ENCODE data around the gene C2orf78. TPM values are rescaled to one million over a fixed set of nuclear protein-coding genes. Genes with fewer than 3 reads are reported as not detected.
"Not testable (repeated sequence)": the region's sequence is repeated elsewhere in the genome, so short reads cannot be mapped to it uniquely, and the experiment has no call there.

Gene C2orf78
- total RNA-seq, 1 donor from 2014 or later = not detected

DNA sequence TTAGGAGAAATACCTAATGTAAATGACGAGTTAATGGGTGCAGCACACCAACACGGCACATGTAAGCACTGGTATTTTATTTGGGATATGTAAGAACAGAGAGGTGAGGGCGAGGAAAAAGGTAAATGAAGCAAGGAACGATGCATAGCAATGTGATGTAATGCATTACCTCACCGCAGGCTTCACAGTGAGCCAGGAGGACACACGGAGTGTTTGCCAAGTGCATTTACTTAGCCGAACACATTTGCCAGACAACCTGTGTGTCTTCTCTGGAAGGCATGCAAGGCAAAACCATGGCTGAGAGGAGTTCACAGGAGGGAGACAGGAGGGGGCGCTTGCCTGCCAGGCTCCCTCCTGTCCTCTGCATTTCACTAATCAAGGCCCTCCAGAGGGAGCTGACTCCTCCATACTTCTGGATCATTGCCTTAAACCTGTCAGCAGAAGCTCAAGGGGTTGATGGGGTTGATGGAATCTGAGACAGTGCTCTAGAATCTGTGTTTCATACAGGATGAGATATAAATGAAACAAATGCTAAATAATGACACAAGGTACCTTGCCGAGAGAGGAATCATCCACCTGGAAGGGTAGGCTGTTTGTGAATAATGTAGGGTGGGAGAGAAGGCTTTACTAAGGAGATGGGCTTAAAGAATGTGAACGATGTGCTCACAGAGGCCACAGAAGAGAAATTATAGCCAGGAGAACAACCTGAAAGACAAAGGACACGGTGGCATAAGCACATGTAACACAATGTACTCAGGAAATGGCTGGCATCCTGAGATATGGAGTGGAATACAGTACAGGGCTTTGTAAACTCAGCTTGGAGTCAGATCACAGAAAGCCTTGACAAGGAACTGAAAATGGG is 37.7 kb upstream of the C2orf78 start:
- peaks cover 2% of the 10 kb centered on the region for H3K36me3 ChIP-seq (ENCODE audit: control insufficient read depth, insufficient read depth, low read length)
- no peaks in the 10 kb centered on the region for H3K27me3 ChIP-seq (ENCODE audit: control insufficient read depth, insufficient read depth, low read length)
- no peak overlapping the region for H3K4me3 ChIP-seq (ENCODE audit: low read depth, low read length)
- no peak for TF ChIP-seq CTCF (IDR thresholded peaks at IDR 0.05; ENCODE audit: insufficient read depth, low read length, poor library complexity, severe bottlenecking)
- DNase-seq (ENCODE audit: low read depth) = no peak

DNA sequence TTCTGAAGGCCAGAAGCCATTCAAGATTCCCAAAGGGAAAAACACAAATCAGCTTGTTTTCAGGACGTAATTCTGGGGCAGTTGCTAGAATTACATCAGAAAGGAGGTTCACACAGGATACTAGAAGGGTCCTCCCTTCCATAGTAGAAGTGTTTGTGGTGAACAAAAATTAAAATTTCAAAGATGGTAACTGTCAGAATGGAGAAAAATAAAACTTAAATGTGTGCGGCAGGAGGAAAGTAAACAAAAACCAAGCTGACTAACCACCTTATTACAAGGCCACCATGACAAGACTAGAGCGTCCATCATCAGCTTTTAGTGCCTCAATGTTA is 37.1 kb upstream of the C2orf78 start:
- peaks cover 2% of the 10 kb centered on the region for H3K36me3 ChIP-seq (ENCODE audit: control insufficient read depth, insufficient read depth, low read length)
- no peaks in the 10 kb centered on the region for H3K27me3 ChIP-seq (ENCODE audit: control insufficient read depth, insufficient read depth, low read length)
- no peak overlapping the region for H3K4me3 ChIP-seq (ENCODE audit: low read depth, low read length)
- TF ChIP-seq CTCF (IDR thresholded peaks at IDR 0.05; ENCODE audit: insufficient read depth, low read length, poor library complexity, severe bottlenecking) = no peak
- DNase-seq (ENCODE audit: low read depth) = no peak

DNA sequence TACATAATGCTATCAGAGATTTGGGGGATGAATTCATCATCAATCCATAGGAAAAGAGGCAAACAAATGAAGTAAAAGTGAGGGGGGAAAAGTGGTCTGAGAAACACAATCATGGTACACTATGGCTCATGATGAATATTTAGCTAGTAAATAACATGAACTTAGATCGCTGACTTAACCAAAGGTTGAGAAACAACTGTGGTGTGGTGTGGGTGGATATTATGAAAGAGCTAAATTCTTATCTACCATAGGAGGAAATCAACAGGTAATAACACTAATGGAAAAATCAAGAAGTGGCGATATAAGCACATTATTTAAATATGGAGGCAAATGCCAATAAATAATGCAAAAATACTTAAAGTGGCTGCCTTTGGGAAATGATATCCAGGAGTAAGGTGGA is 34.7 kb upstream of the C2orf78 start:
- no peak overlapping the region for H3K4me3 ChIP-seq (ENCODE audit: low read depth, low read length)
- TF ChIP-seq CTCF (IDR thresholded peaks at IDR 0.05; ENCODE audit: insufficient read depth, low read length, poor library complexity, severe bottlenecking) = no peak

DNA sequence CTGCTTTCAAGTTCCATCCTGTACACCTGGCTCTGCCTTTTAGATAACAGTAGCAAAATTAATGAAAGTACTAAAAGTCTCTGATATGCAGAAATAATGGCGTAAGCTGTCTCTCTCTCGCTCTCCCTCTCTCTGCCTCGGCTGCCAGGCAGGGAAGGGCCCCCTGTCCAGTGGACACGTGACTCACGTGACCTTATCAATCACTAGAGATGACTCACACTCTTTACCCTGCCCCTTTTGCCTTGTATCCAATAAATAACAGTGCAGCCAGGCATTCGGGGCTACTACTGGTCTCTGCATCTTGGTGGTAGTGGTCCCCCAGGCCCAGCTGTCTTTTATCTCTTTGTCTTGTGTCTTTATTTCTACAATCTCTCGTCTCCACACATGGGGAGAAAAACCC is 29.7 kb upstream of the C2orf78 start:
- not testable (repeated sequence) for H3K4me3 ChIP-seq (ENCODE audit: low read depth, low read length); DNase-seq (ENCODE audit: low read depth); H3K27me3 ChIP-seq (ENCODE audit: control insufficient read depth, insufficient read depth, low read length); H3K36me3 ChIP-seq (ENCODE audit: control insufficient read depth, insufficient read depth, low read length)

More for the DNA sequence above, 34.7 kb upstream of the C2orf78 start:
- DNase-seq (ENCODE audit: low read depth) = no peak
- Histone ChIP-seq H3K36me3 (ENCODE audit: control insufficient read depth, insufficient read depth, low read length) (peaks cover 2% of the 10 kb centered on the region), H3K27me3 (ENCODE audit: control insufficient read depth, insufficient read depth, low read length) (no peaks in the 10 kb centered on the region)

GRCh38 chr2:73759285-73759764 is 24.7 kb upstream of the C2orf78 start:
- Histone ChIP-seq H3K36me3 (ENCODE audit: control insufficient read depth, insufficient read depth, low read length) (no peaks in the 10 kb centered on the region), H3K4me3 (ENCODE audit: low read depth, low read length) (no peak overlapping the region), H3K27me3 (ENCODE audit: control insufficient read depth, insufficient read depth, low read length) (no peaks in the 10 kb centered on the region)
- no peak for TF ChIP-seq CTCF (IDR thresholded peaks at IDR 0.05; ENCODE audit: insufficient read depth, low read length, poor library complexity, severe bottlenecking)
- DNase-seq (ENCODE audit: low read depth) = no peak

DNA sequence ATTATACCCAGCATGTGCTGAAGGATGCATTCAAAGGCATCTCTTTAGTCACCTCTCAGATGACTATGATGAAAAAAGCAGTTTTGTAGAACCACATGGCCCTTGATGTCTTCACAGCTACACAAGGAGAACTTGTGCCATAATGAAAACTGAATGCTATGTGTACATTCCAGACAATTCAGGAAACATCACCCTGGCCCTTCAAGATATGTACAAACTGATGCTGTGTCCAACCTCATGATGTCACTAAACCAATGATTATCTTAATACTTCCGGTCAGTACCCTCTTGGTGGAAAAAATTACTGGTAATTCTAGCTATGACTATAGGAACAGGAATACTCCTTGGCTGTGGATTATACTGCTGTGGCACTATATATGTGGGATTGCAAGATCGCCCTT is 24.1 kb upstream of the C2orf78 start:
- TF ChIP-seq CTCF (IDR thresholded peaks at IDR 0.05; ENCODE audit: insufficient read depth, low read length, poor library complexity, severe bottlenecking) = no peak
- H3K36me3 ChIP-seq (ENCODE audit: control insufficient read depth, insufficient read depth, low read length) = no peaks in the 10 kb centered on the region
- H3K4me3 ChIP-seq (ENCODE audit: low read depth, low read length) = no peak overlapping the region
- no peak for DNase-seq (ENCODE audit: low read depth)
- no peaks in the 10 kb centered on the region for H3K27me3 ChIP-seq (ENCODE audit: control insufficient read depth, insufficient read depth, low read length)

All from kidney epithelial cell (primary cell).